K562 (cell line): ENCODE measurements around the gene CEND1. TPM values are rescaled to one million over a fixed set of nuclear protein-coding genes. Genes with fewer than 3 reads are reported as not detected.

Source experiments
- ATAC-seq: fragments of 200-7000 bp; cut with Tn5 transposase; 3 replicates; pipeline ENCODE4 v1.9.1; 2020; ENCODE audit warnings: moderate library complexity
- BruUV-seq: library from RNA; stranded (reverse); fragments of 400-500 nt; replicated peaks from 2 replicates; lab custom pipeline; 2021; lab: Mats Ljungman, UMichigan
- CTCF ChIA-PET: fragments of 300-600 bp; formaldehyde crosslinking; extraction: SDS; loops from one replicate; lab custom pipeline; 2021; ENCODE audit warnings: low intra/inter-chr PET ratio; lab: Yijun Ruan, JAX
- POLR2A ChIA-PET: fragments of 300-600, 350-650 bp; sonication (Branson Sonifier 250); formaldehyde crosslinking; extraction: SDS; loops from one replicate; lab custom pipeline; 2021; ENCODE audit warnings: antibody characterized with exemption, inconsistent platforms; lab: Yijun Ruan, JAX
- DNase-seq, 4 experiments: peaks; one replicate each; pipeline versions ENCODE4 v3.0.0 to v3.0.0-alpha.2; 2011 to 2018; ENCODE audit warnings: low spot score in 3 of 4, mixed read lengths in 3 of 4; ENCODE audit errors: extremely low read depth in 1 of 4
- FAIRE-seq: peaks from 2 replicates; lab custom pipeline; 2011; peaks lifted over from hg19 to GRCh38; lab: Jason Lieb, UNC
- H2AFZ ChIP-seq: 2 replicates; pipeline ENCODE4 v1.6.0; 2011; ENCODE audit warnings: low read depth, low read length, control low read depth, inconsistent platforms
- H3K27ac ChIP-seq: fragments of 200-600 bp; 3 replicates; pipeline ENCODE4 v1.8.0; 2011; ENCODE audit warnings: low read depth, mild to moderate bottlenecking, control low read depth, inconsistent platforms, low read length, moderate library complexity, mixed read lengths; ENCODE audit errors: extremely low read depth
- H3K27me3 ChIP-seq, 2 experiments: fragments of 300-600 bp in 1 of 2; 2 replicates in 1 of 2; 3 replicates in 1 of 2; pipeline versions ENCODE4 v1.6.0 to v1.8.0; 2011; ENCODE audit warnings: inconsistent platforms in 2 of 2, low read length in 2 of 2, mild to moderate bottlenecking in 1 of 2, mixed read lengths in 1 of 2, moderate library complexity in 1 of 2; ENCODE audit not compliant: control insufficient read depth in 2 of 2, insufficient read depth in 2 of 2
- H3K36me3 ChIP-seq: fragments of 300-600 bp; 3 replicates; pipeline ENCODE4 v1.8.0; 2011; ENCODE audit warnings: mild to moderate bottlenecking, low read length, inconsistent platforms; ENCODE audit not compliant: control insufficient read depth, insufficient read depth
- H3K4me1 ChIP-seq, 2 experiments: fragments of 200-600 bp in 1 of 2; replicated peaks in 1 of 2; 2 replicates in 1 of 2; 3 replicates in 1 of 2; pipeline versions ENCODE4 v1.5.1 to v1.8.0; 2011; ENCODE audit warnings: inconsistent platforms in 2 of 2, low read length in 2 of 2, mild to moderate bottlenecking in 1 of 2, mixed read lengths in 1 of 2, moderate library complexity in 1 of 2; ENCODE audit not compliant: control insufficient read depth in 2 of 2, insufficient read depth in 2 of 2
- H3K4me2 ChIP-seq: 2 replicates; pipeline ENCODE4 v1.6.1; 2011; ENCODE audit warnings: low read length, control low read depth, inconsistent platforms, mixed read lengths; ENCODE audit not compliant: insufficient read depth
- H3K4me3 ChIP-seq: fragments of 200-600 bp; sonication (generic), shearing (Covaris generic); 2 replicates; pipeline ENCODE4 v1.5.1; 2016; ENCODE audit warnings: control low read depth, inconsistent platforms
- H3K79me2 ChIP-seq: fragments of 200-600 bp; 3 replicates; pipeline ENCODE4 v1.8.0; 2011; ENCODE audit warnings: low read length, inconsistent platforms; ENCODE audit not compliant: control insufficient read depth, insufficient read depth
- H3K9ac ChIP-seq, 2 experiments: 2 replicates each; pipeline versions ENCODE4 v1.6.0 to v1.6.1; 2011; ENCODE audit warnings: low read depth in 2 of 2, low read length in 2 of 2, control low read depth in 1 of 2, inconsistent platforms in 1 of 2, mild to moderate bottlenecking in 1 of 2, mixed read lengths in 1 of 2; ENCODE audit not compliant: insufficient read depth in 1 of 2
- H3K9me1 ChIP-seq: one replicate; pipeline ENCODE4 v1.6.0; 2011; ENCODE audit warnings: inconsistent platforms, mild to moderate bottlenecking, low read length, moderate library complexity; ENCODE audit not compliant: control insufficient read depth, insufficient read depth
- H3K9me3 ChIP-seq: replicated peaks from 2 replicates; pipeline ENCODE4 v1.5.1; 2011; ENCODE audit warnings: low read depth, low read length, inconsistent platforms; ENCODE audit not compliant: control insufficient read depth, insufficient read depth
- H4K20me1 ChIP-seq: replicated peaks from 2 replicates; pipeline ENCODE4 v1.6.1; 2011; ENCODE audit warnings: low read length, inconsistent platforms, mixed read lengths; ENCODE audit not compliant: control insufficient read depth, insufficient read depth
- CTCFL ChIP-seq: IDR thresholded peaks from 2 replicates; pipeline ENCODE4 v1.6.1; 2011; ENCODE audit warnings: borderline replicate concordance, low read depth, mild to moderate bottlenecking, moderate library complexity, low read length; ENCODE audit not compliant: insufficient read depth, poor library complexity, severe bottlenecking
- DDX20 ChIP-seq: fragments of 450-650 bp; IDR thresholded peaks from 2 replicates; pipeline ENCODE4 v1.6.1; 2016; ENCODE audit warnings: missing genetic modification characterization, low read depth, mild to moderate bottlenecking, missing compliant biosample characterization, moderate library complexity
- E2F3 ChIP-seq: fragments of 250-450 bp; sonication (Bioruptor Pico); IDR thresholded peaks from 2 replicates; pipeline ENCODE4 v1.4.0; 2020; ENCODE audit warnings: mild to moderate bottlenecking
- E2F4 ChIP-seq: sonication (generic); formaldehyde crosslinking; IDR thresholded peaks from 2 replicates; pipeline ENCODE4 v1.8.0; 2022; ENCODE audit warnings: mild to moderate bottlenecking, low read depth, missing genetic modification reagents
- HCFC1 ChIP-seq: IDR thresholded peaks from 2 replicates; pipeline ENCODE4 v1.6.1; 2012; ENCODE audit warnings: low read depth, low read length, improper control_type of control experiment
- POLR2AphosphoS5 ChIP-seq: IDR thresholded peaks from 2 replicates; pipeline ENCODE4 v1.6.1; 2011; ENCODE audit warnings: mild to moderate bottlenecking, low read depth, low read length, moderate library complexity; ENCODE audit not compliant: control insufficient read depth, insufficient read depth
- POLR2G ChIP-seq: fragments of 200-400 bp; formaldehyde crosslinking; IDR thresholded peaks from 2 replicates; pipeline ENCODE4 v1.6.1; 2017; ENCODE audit warnings: low read depth, mild to moderate bottlenecking, antibody characterized with exemption, low read length, moderate library complexity
- RBFOX2 ChIP-seq: fragments of 200-400 bp; formaldehyde crosslinking; IDR thresholded peaks from 2 replicates; pipeline ENCODE4 v1.6.1; 2017; ENCODE audit warnings: low read depth, mild to moderate bottlenecking, low read length, moderate library complexity
- TAF1 ChIP-seq: IDR thresholded peaks from 2 replicates; pipeline ENCODE4 v1.6.1; 2011; ENCODE audit warnings: mild to moderate bottlenecking, low read length, moderate library complexity; ENCODE audit not compliant: insufficient read depth, control insufficient read depth, severe bottlenecking; ENCODE audit errors: extremely low read depth
- whole genome bisulfite sequencing: fragments of 100-300 bp; shearing (Covaris generic); methylation state at CpG from one replicate; pipeline ENCODE4 v1.1.6; 2016; ENCODE audit warnings: low coverage, mixed read lengths; ENCODE audit not compliant: insufficient coverage; ENCODE audit errors: missing lambda C conversion rate; 5-methylcytosine and 5-hydroxymethylcytosine counted together
- in situ Hi-C: fragments of 300-500 bp; cut with MboI; formaldehyde crosslinking; loops from 4 replicates; pipeline ENCODE4 v1.15.0; 2018; ENCODE audit warnings: inconsistent platforms, mixed read lengths
- intact Hi-C: fragments of 100-400 bp; cut with micrococcal nuclease; formaldehyde crosslinking; loops from 2 replicates; pipeline ENCODE4 v1.14.2; 2022
- polyA plus RNA-seq, 8 experiments: library from polyadenylated mRNA; depleted of rRNA in 4 of 8; stranded (reverse) in 5 of 8; unstranded in 3 of 8; fragments of >200 nt; fragmentation: Nextera tagmentation in 2 of 8; fragmentation: Illumina TruSeq in 1 of 8; extraction: Ambion mirVana in 2 of 8; extraction: Trizol in 1 of 8; gene quantifications; 2 replicates each; pipeline versions ENCODE4 v1.2.1 to v1.2.3, GENCODE V29; 2011 to 2014; ENCODE audit warnings: inconsistent platforms in 1 of 8, missing spikeins in 1 of 8
- total RNA-seq, 7 experiments: library from RNA; depleted of rRNA in 6 of 7; stranded (reverse); fragments of >200 nt in 6 of 7; fragmentation: Illumina TruSeq in 2 of 7; extraction: Trizol in 2 of 7; gene quantifications; 2 replicates each; pipeline versions ENCODE4 v1.2.1 to v1.2.3, GENCODE V29; 2011 to 2021; ENCODE audit warnings: low replicate concordance in 1 of 7

The CEND1 gene
- total and polyA plus RNA-seq, 9 of the 15 experiments (the other 6 are each of a cell fraction or from before 2014, with no cell fraction given): 0.13 to 0.18 (median 0.16) TPM; not detected in 6

GRCh38 chr11:774873-775592, 14.9 kb downstream of the CEND1 start:
- in situ Hi-C loops: no loop called here
- peak; percentile 34; the same call in 1 of the 2 replicates for TF ChIP-seq POLR2G
- TF ChIP-seq POLR2AphosphoS5: peak; percentile 49; the same call in 1 of the 2 replicates
- no peak for TF ChIP-seq E2F3 (CRISPR knock-in tag)
- TF ChIP-seq CTCFL: peak; percentile 56
- TF ChIP-seq HCFC1: no peak
- no peak for TF ChIP-seq DDX20 (tag)
- no peak for TF ChIP-seq TAF1
- TF ChIP-seq E2F4: 0 out of 2 replicates have a peak, but pooled peaks have one; percentile 45
- peak; percentile 55 for TF ChIP-seq RBFOX2
- TF ChIP-seq, all 486 proteins: peak for 5
- Histone ChIP-seq H3K27ac (peak overlapping the region; percentile 39; the same call in 2 of the 3 replicates), H3K4me2 (peak overlapping the region; percentile 84), H3K4me1 (peaks cover 16 to 95% of the 10 kb centered on the region in 2 experiments), H3K9ac (peak overlapping the region; percentile 77 to 98; a peak in 3 of 4 replicates), H3K9me1 (peaks cover 6% of the 10 kb centered on the region), H3K36me3 (peaks cover 71% of the 10 kb centered on the region), H4K20me1 (peaks cover 28% of the 10 kb centered on the region), H3K4me3 (peak overlapping the region; percentile 81; the same call in 1 of the 2 replicates), H3K9me3 (no peaks in the 10 kb centered on the region; the same call in 1 of the 2 replicates), H3K27me3 (no peaks in the 10 kb centered on the region), H2AFZ (no peak overlapping the region), H3K79me2 (peaks cover 83% of the 10 kb centered on the region)
- ChIA-PET CTCF (no interaction called here), POLR2A (interaction anchor here (0.6 to 1.3 kb wide), 5 partner anchors 10 to 561 kb away, joined by 3 to 6 read pairs (median 4); no protein-coding TSS in a partner anchor)
- BruUV-seq: no TSS peak
- ATAC-seq: no peak
- intact Hi-C loops: no loop called here
- 74% methylated on average over 17 of the region's 20 CpGs for WGBS
- no peak for DNase-seq
- no peak for FAIRE-seq
